ENCODE measurements around the gene ADAMTSL5. TPM values are rescaled to one million over a fixed set of nuclear protein-coding genes. Genes with fewer than 3 reads are reported as not detected.

The ADAMTSL5 gene
- 0.29 and 1.1 TPM in 2 replicates for total RNA-seq

GRCh38 chr19:1512671-1513498 is at the start of gene ADAMTSL5:
Gene ADAMTSL5, minus strand, starts transcription at chr19:1513019. Its CDS starts 2,076 bp downstream, at chr19:1510943.
- Histone ChIP-seq H3K36me3 (ENCODE audit: insufficient read depth, low read length) (no peaks in the 10 kb centered on the region), H3K4me3 (ENCODE audit: insufficient read depth, low read length) (peak within 1 kb of the TSS; percentile 53), H3K79me2 (ENCODE audit: insufficient read depth, low read length) (no peaks in the 10 kb centered on the region), H2AFZ (ENCODE audit: low read length) (no peak within 1 kb of the TSS), H3K4me1 (ENCODE audit: insufficient read depth, low read length) (no peaks in the 10 kb centered on the region), H3K9me3 (ENCODE audit: low read depth, low read length) (peaks cover 4% of the 10 kb centered on the region), H3K27ac (ENCODE audit: low read depth, low read length) (no peak within 1 kb of the TSS), H3K4me2 (ENCODE audit: insufficient read depth, low read length) (peak within 1 kb of the TSS; percentile 39), H4K20me1 (ENCODE audit: insufficient read depth, low read length) (no peaks in the 10 kb centered on the region), H3K27me3 (ENCODE audit: insufficient read depth, low read length) (peaks cover 26% of the 10 kb centered on the region)
- DNase-seq (ENCODE audit: insufficient read length, low spot score, missing footprints) = peak; percentile 94
- TF ChIP-seq CTCF (IDR thresholded peaks at IDR 0.05; ENCODE audit: extremely low read depth, low read depth, low read length) = no peak

GRCh38 chr19:1561236-1561842 is 48.5 kb upstream of the ADAMTSL5 start:
- Histone ChIP-seq H3K4me2 (ENCODE audit: insufficient read depth, low read length) (no peak overlapping the region), H3K4me3 (ENCODE audit: insufficient read depth, low read length) (no peak overlapping the region), H3K36me3 (ENCODE audit: insufficient read depth, low read length) (no peaks in the 10 kb centered on the region), H3K4me1 (ENCODE audit: insufficient read depth, low read length) (peaks cover 5% of the 10 kb centered on the region), H4K20me1 (ENCODE audit: insufficient read depth, low read length) (peaks cover 53% of the 10 kb centered on the region), H3K9me3 (ENCODE audit: low read depth, low read length) (no peaks in the 10 kb centered on the region), H3K79me2 (ENCODE audit: insufficient read depth, low read length) (peaks cover 61% of the 10 kb centered on the region), H3K27me3 (ENCODE audit: insufficient read depth, low read length) (no peaks in the 10 kb centered on the region), H2AFZ (ENCODE audit: low read length) (no peak overlapping the region), H3K27ac (ENCODE audit: low read depth, low read length) (no peak overlapping the region)
- no peak for DNase-seq (ENCODE audit: insufficient read length, low spot score, missing footprints)
- no peak for TF ChIP-seq CTCF (IDR thresholded peaks at IDR 0.05; ENCODE audit: extremely low read depth, low read depth, low read length)

- TF ChIP-seq CTCF (IDR thresholded peaks at IDR 0.05; ENCODE audit: extremely low read depth, low read depth, low read length) = no peak
- H3K4me3 ChIP-seq (ENCODE audit: insufficient read depth, low read length) = no peak overlapping the region
Measured at GRCh38 chr19:1560286-1560882, 47.6 kb upstream of the ADAMTSL5 start.

GRCh38 chr19:1558552-1558951 is 45.7 kb upstream of the ADAMTSL5 start:
- H3K4me2 ChIP-seq (ENCODE audit: insufficient read depth, low read length) = no peak overlapping the region
- no peak for DNase-seq (ENCODE audit: insufficient read length, low spot score, missing footprints)
- no peaks in the 10 kb centered on the region for H3K36me3 ChIP-seq (ENCODE audit: insufficient read depth, low read length)
- TF ChIP-seq CTCF (IDR thresholded peaks at IDR 0.05; ENCODE audit: extremely low read depth, low read depth, low read length) = no peak
- no peak overlapping the region for H2AFZ ChIP-seq (ENCODE audit: low read length)
- no peak overlapping the region for H3K27ac ChIP-seq (ENCODE audit: low read depth, low read length)
- H3K9me3 ChIP-seq (ENCODE audit: low read depth, low read length) = no peaks in the 10 kb centered on the region
- peaks cover 36% of the 10 kb centered on the region for H3K79me2 ChIP-seq (ENCODE audit: insufficient read depth, low read length)
- H4K20me1 ChIP-seq (ENCODE audit: insufficient read depth, low read length) = peaks cover 39% of the 10 kb centered on the region
- no peak overlapping the region for H3K4me3 ChIP-seq (ENCODE audit: insufficient read depth, low read length)
- H3K4me1 ChIP-seq (ENCODE audit: insufficient read depth, low read length) = no peaks in the 10 kb centered on the region
- H3K27me3 ChIP-seq (ENCODE audit: insufficient read depth, low read length) = no peaks in the 10 kb centered on the region

More at GRCh38 chr19:1560286-1560882, 47.6 kb upstream of the ADAMTSL5 start:
- peaks cover 45% of the 10 kb centered on the region for H4K20me1 ChIP-seq (ENCODE audit: insufficient read depth, low read length)
- no peaks in the 10 kb centered on the region for H3K36me3 ChIP-seq (ENCODE audit: insufficient read depth, low read length)
- H3K27ac ChIP-seq (ENCODE audit: low read depth, low read length) = no peak overlapping the region
- no peaks in the 10 kb centered on the region for H3K9me3 ChIP-seq (ENCODE audit: low read depth, low read length)
- no peaks in the 10 kb centered on the region for H3K27me3 ChIP-seq (ENCODE audit: insufficient read depth, low read length)
- no peaks in the 10 kb centered on the region for H3K4me1 ChIP-seq (ENCODE audit: insufficient read depth, low read length)
- DNase-seq (ENCODE audit: insufficient read length, low spot score, missing footprints) = no peak
- H3K4me2 ChIP-seq (ENCODE audit: insufficient read depth, low read length) = no peak overlapping the region
- peaks cover 51% of the 10 kb centered on the region for H3K79me2 ChIP-seq (ENCODE audit: insufficient read depth, low read length)
- no peak overlapping the region for H2AFZ ChIP-seq (ENCODE audit: low read length)
